Retinal pigment epithelial cell (primary cell): ENCODE data around the gene IL1RAPL1.

Experiments used
- DNase-seq: peaks from one replicate; pipeline ENCODE4 v3.0.0-alpha.2; 2010; ENCODE audit warnings: low read depth
- H3K4me3 ChIP-seq: 2 replicates; pipeline ENCODE4 v1.5.1; 2011; ENCODE audit warnings: mild to moderate bottlenecking, low read length, control low read depth, moderate library complexity
- CTCF ChIP-seq: conservative IDR thresholded peaks from 2 replicates; pipeline ENCODE4 v1.5.1; 2011; ENCODE audit warnings: low read depth, low read length, control low read depth, inconsistent platforms

The IL1RAPL1 gene

GRCh38 chrX:28613558-28613957 lies 26.3 kb downstream of the IL1RAPL1 start:
- no peak overlapping the region for H3K4me3 ChIP-seq
- DNase-seq: peak; percentile 13
- no peak for TF ChIP-seq CTCF

GRCh38 chrX:28625223-28625622 lies 38.0 kb downstream of the IL1RAPL1 start:
- no peak for TF ChIP-seq CTCF
- H3K4me3 ChIP-seq: no peak overlapping the region
- no peak for DNase-seq

DNA sequence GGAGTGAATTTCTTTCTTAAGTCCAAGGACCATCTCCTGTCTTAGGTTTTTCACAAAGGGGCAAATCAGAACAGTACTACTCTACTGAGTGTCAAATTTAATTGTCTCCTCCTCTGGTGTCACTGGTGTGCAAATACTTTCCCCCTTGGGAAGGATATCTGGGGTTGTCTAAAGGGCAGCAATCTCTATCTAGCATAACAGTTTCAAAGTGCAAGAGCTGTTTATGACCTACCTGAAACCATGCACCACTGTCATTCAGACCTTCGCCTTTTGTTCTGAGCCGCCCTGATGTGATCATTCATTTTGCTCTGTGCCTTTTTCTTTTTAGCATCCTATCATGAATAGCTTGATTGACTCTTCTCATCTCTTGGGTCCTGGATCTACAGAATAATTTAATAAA lies 39.3 kb downstream of the IL1RAPL1 start:
- no peak for DNase-seq
- no peak for TF ChIP-seq CTCF
- no peak overlapping the region for H3K4me3 ChIP-seq

DNA sequence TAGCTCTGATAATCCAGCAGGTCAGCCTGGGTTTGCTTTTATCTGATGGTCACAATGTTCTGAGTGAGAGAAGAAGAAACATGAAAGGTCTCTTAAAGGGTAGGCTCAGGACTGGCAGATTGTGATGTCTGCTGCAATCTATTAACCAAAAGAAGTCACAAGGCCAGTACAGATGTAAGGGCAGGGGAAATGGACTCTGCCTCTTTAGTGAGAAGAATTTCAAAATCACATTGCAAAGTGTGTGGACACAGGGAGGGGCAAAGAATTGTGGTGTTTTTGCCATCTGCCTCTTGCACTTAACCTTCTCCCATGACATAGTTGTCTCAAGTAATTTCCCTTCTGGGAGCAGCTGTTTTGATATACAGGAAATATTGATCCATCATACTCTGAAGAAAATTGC lies 40.9 kb downstream of the IL1RAPL1 start:
- DNase-seq: no peak
- no peak for TF ChIP-seq CTCF
- no peak overlapping the region for H3K4me3 ChIP-seq

GRCh38 chrX:28638775-28639174 lies 51.5 kb downstream of the IL1RAPL1 start:
- no peak for TF ChIP-seq CTCF
- DNase-seq: no peak
- H3K4me3 ChIP-seq: no peak overlapping the region

DNA sequence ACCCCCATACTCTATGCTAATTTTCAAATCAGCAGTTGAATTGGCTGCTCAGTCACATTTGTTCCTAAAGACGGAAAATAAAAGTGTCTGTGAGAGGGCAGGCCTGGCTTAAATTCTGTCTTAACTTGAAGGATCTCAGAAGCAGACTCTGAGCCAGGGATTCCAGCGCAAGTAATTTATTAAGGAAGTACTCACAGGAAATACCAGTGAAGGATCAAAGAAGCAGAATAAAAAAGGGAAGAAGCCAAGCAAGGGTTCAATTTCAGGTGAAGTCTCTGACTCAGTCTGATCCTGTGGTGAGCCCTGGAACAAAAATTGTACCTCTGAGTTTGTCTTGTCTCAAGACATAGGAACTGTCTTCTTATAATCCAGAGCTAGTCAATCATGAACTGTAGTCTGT lies 52.2 kb downstream of the IL1RAPL1 start:
- DNase-seq: no peak
- no peak overlapping the region for H3K4me3 ChIP-seq
- no peak for TF ChIP-seq CTCF

- TF ChIP-seq CTCF: no peak
- no peak for DNase-seq
- H3K4me3 ChIP-seq: no peak overlapping the region
Observed at GRCh38 chrX:28649541-28649940, 62.3 kb downstream of the IL1RAPL1 start.
